KBM-7 (cell line): ENCODE results near the gene CCL1.

ENCODE experiments used
- DNase-seq: peaks from one replicate; pipeline ENCODE4 v3.0.0-alpha.2; 2015
- in situ Hi-C: fragments of 300-500 bp; cut with MboI; formaldehyde crosslinking; loops from 2 replicates; pipeline ENCODE4 v1.14.3; 2020; ENCODE audit warnings: low sequenced_read_pairs, low pct_unique_long_range_greater_than_20kb, mixed read lengths

CCL1 gene

DNA sequence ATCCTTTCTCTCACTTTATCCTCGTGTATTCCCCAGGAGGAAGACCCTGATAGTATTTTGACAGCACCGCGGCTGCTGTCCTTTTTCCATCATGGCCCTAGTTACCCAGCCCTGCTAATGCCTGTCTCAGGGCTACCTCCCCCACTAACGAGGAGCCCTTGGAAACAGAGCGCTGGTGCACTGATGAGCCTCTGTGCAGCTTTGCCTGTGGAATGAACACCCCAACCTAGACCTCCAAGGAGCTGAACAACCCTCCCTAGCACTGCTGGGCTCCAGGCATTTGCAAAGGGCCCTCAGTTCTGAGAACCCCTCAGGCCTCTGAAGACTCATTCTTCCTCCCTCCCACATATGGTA lies 23.3 kb upstream of the CCL1 start:
- no peak for DNase-seq
- in situ Hi-C loops, result no loop called here

GRCh38 chr17:34384822-34385605 lies 22.0 kb upstream of the CCL1 start:
- DNase-seq, result no peak
- in situ Hi-C loops, result no loop called here

DNA sequence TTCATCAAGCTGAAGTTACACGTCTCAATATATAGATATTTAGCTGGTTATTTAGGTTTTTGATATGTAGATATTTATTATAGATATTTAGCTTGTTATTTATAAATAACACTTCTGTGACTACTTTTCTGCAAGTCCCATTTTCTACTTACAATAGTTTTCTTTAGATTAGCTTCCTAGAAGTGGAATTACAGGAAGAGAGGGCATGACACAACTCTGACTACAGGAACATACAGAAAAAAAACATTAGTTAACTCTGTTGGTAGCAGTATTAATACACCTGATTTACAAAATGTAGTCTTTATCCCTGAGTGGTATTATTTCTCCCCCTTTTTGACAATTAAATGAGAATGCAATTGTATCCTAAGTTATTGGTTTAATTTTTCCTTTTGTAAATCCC lies 21.2 kb upstream of the CCL1 start:
- in situ Hi-C loops, result no loop called here
- DNase-seq, result no peak

GRCh38 chr17:34383216-34383615 lies 20.2 kb upstream of the CCL1 start:
- DNase-seq, result no peak
- in situ Hi-C loops, result no loop called here

- peak; percentile 13 for DNase-seq
- in situ Hi-C loops, result no loop called here
Observed at GRCh38 chr17:34382621-34383124, 19.6 kb upstream of the CCL1 start.

GRCh38 chr17:34379868-34380267 lies 16.8 kb upstream of the CCL1 start:
- no peak for DNase-seq
- in situ Hi-C loops, result no loop called here

GRCh38 chr17:34378664-34379101 lies 15.7 kb upstream of the CCL1 start:
- in situ Hi-C loops, result no loop called here
- peak; percentile 71 for DNase-seq

DNA sequence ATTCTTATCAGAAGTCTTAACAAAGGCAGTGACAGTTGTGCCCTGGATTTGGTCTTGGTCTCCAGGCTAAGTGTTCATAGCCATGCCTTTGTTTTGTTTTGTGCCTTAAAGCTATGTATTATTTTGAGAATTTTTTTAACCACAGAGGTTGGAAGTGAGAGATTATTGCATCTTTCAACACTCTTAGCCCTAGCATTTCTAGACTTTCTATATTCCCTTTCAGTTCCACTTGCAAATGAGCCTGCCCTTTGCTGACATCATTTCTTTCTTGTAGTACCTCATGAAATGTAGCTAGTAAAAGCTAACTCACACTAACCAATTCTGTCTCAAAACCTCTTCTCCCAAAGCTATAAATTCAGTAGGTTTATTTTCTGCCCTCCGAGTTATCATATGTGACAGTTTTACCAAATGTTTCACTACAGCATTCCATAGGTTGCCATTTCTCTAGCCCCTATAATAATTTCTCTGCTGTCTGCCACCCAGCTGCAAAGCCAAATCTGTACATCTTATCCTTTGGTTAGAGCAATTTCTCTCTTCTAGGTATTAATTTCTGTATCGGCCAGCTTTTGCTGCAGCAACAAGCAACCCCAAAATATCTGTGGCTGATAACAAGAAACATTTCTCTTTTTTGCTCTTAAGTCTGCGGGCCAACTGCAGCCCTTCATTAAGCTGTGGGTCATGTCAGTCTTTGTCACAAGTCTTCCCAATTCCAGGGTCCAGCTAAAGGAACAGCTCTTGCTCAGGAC lies 14.2 kb upstream of the CCL1 start:
- in situ Hi-C loops, result no loop called here
- no peak for DNase-seq

DNA sequence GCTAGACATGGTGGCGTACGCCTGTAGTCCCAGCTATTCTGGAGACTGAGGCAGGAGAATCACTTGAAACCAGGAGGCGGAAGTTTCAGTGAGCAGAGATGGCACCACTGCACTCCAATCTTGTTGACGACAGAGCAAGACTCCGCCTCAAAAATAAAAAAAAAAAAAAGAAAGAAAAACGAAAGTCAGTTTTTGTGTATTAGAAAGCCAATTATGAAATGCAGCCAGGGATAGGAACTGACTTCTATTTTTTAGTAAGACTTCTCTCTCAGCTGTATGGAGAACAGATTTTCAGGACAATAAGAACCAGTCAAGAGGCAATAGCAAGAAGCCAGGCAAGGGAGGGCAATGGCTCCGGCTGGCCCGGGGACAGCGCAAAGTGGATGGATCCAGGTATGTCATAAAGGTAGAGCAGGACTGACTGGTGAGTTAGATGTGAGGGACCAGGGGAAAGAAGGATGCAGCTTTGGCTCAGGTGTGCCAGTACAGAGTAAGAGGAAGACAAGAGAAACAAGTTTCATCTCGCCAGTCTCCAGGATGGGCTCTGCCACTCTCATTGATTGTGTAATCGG lies 12.5 kb upstream of the CCL1 start:
- DNase-seq, result no peak
- in situ Hi-C loops, result no loop called here

GRCh38 chr17:34374457-34374856 lies 11.4 kb upstream of the CCL1 start:
- in situ Hi-C loops, result no loop called here

GRCh38 chr17:34371405-34372100 lies 8.5 kb upstream of the CCL1 start:
- in situ Hi-C loops, result no loop called here
- no peak for DNase-seq

More at GRCh38 chr17:34374457-34374856, 11.4 kb upstream of the CCL1 start:
- no peak for DNase-seq

DNA sequence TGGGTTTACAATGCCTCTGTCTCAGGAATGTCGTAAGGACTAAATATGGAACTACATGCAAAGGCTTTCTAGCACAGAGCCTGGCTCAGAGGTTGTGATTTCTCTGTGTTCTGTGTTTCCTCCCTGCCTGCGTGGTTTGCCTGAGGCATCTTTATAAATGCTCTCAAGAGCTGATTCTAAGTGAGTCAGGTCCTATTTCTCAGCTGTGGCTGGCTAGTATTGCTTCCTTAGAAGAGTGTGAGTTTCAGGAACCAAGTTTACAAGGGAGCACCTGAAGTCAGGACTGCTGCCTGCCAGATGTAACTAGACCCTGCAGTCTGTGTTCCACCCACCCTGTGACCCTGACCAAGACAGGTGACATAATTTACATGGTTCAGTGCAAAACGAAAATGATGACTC lies 8.0 kb upstream of the CCL1 start:
- DNase-seq, result no peak
- in situ Hi-C loops, result no loop called here

DNA sequence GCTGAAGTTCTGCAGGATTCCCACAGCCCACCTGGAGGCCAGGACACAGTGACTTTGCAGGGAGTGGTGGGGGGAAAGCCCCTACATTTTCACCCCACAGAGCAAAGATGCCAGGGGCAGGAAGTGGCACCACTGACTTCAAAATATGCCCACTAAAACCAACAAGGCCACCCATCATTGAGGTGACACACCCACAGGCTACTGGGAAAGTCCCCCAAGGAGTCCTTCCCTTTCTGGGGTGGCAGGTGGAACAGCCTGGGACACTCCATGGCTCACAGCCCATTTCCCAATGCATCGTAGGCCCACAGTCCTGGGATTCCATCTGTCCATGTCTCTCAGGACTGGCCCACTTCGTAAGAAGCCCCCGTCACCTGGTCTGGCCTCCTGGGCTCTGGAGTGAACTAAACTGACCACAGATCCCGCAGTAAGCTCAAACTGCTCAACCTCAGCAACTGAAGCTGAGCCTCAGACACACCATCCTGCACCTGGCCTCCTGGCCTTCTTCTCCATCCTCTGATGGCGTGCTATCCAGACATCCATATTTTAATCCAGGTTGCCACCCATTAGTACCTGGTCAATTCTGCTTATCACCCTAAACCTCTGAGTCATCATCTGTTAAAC lies 7.5 kb upstream of the CCL1 start:
- no peak for DNase-seq
- in situ Hi-C loops, result no loop called here

- in situ Hi-C loops, result loop anchor here (10.0 kb wide), 1 partner anchor 165 kb away; no protein-coding TSS in a partner anchor
- no peak for DNase-seq
Observed at GRCh38 chr17:34369571-34369970, 6.5 kb upstream of the CCL1 start.

DNA sequence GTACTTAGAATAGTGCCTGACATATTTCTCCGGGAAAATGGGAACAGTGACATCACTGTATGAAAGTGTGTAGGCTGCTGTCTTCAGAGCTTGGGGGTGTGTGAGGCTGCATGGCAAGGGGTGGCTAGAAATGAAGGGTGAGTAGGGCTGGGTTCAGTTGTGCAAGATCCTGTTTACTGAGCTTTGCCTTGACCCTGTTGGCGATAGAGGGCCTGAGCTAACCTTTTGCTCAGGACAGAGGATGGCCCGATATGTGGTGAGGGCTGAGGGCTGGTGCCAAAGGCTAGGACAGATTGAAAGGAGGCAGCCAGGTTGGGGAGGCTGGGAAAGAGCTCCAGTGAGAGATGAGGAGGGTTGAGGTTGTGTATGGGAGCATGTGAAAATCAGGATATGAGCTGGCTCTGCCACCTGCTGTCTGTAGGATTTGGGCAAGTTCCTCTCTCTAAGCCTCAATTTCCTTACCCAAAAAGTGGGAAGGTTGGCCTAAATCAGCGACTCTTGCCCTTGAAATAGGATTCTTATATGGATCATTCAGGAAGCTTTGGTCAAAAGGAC lies 6.0 kb upstream of the CCL1 start:
- in situ Hi-C loops, result loop anchor here (10.0 kb wide), 1 partner anchor 164 kb away; no protein-coding TSS in a partner anchor

GRCh38 chr17:34368196-34368945 lies 5.3 kb upstream of the CCL1 start:
- in situ Hi-C loops, result loop anchor here (10.0 kb wide), 1 partner anchor 164 kb away; no protein-coding TSS in a partner anchor
- DNase-seq, result no peak

More for the DNA sequence above, 6.0 kb upstream of the CCL1 start:
- no peak for DNase-seq

DNA sequence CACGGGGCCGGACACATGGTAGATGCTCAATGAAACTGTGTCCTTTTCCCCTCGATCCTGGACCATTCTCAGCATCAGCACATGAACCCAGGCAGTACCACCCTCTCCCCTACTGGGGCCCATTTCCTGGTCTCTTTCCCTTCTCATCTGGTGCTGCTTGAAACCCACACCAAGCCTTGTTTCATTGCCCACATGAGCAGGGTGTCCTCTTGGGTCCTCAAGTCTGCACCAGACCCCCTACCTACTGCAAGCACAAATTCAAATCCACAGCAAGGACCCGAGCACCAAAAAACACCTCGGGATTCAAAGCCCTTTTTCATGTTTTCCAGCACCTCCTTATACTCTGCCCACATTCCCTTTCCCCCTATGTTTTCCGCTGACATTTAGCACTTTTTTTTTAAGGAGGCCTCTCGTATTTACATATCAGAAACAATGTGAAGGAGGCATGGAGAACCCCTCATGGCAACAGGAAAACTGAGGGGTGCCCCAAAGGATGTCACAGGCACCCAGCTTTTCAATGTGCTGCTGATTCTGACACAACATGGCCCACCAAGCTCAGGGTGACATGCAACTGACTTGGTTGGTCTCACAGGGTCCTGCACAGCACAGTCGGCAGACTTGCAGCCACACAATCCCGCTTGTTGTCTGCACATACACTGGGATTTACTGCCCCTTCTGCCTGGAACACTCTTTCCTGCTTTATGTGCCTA lies 4.6 kb upstream of the CCL1 start:
- in situ Hi-C loops, result loop anchor here (10.0 kb wide), 1 partner anchor 163 kb away; no protein-coding TSS in a partner anchor
- no peak for DNase-seq
